Neural progenitor cell (in vitro differentiated cells): ENCODE measurements around the gene R3HDM2. TPM values are rescaled to one million over a fixed set of nuclear protein-coding genes. Genes with fewer than 3 reads are reported as not detected.

Experiments used
- DNase-seq: peaks from one replicate; pipeline ENCODE4 v3.0.0-alpha.2; 2016; ENCODE audit warnings: low spot score
- H2AFZ ChIP-seq: fragments of 200-600 bp; sonication (generic); replicated peaks from 2 replicates; pipeline ENCODE4 v1.6.1; 2016; ENCODE audit warnings: antibody characterized with exemption
- H3F3A ChIP-seq: fragments of 200-600 bp; sonication (generic); 2 replicates; pipeline ENCODE4 v1.6.1; 2016; ENCODE audit warnings: antibody characterized with exemption, low read depth
- H3K27ac ChIP-seq: fragments of 200-600 bp; sonication (generic); 2 replicates; pipeline ENCODE4 v1.5.1; 2016; ENCODE audit warnings: mild to moderate bottlenecking
- H3K27me3 ChIP-seq: fragments of 200-600 bp; sonication (generic); 2 replicates; pipeline ENCODE4 v1.6.1; 2016; ENCODE audit warnings: mild to moderate bottlenecking, moderate library complexity
- H3K36me3 ChIP-seq: fragments of 200-600 bp; sonication (generic); 2 replicates; pipeline ENCODE4 v1.5.1; 2016
- H3K4me1 ChIP-seq: fragments of 200-600 bp; sonication (generic); 2 replicates; pipeline ENCODE4 v1.6.1; 2016; ENCODE audit warnings: mixed run types
- H3K4me2 ChIP-seq: fragments of 200-600 bp; sonication (generic); 2 replicates; pipeline ENCODE4 v1.6.1; 2016
- H3K4me3 ChIP-seq: fragments of 200-600 bp; sonication (generic); 2 replicates; pipeline ENCODE4 v1.5.1; 2016
- H3K79me2 ChIP-seq: fragments of 200-600 bp; sonication (generic); 2 replicates; pipeline ENCODE4 v1.6.1; 2016; ENCODE audit warnings: low read depth
- H3K9ac ChIP-seq: fragments of 200-600 bp; sonication (generic); 2 replicates; pipeline ENCODE4 v1.6.1; 2016
- H3K9me3 ChIP-seq: fragments of 200-600 bp; sonication (generic); 2 replicates; pipeline ENCODE4 v1.5.1; 2016; ENCODE audit warnings: low read depth
- H4K20me1 ChIP-seq: fragments of 200-600 bp; sonication (generic); 2 replicates; pipeline ENCODE4 v1.6.1; 2016; ENCODE audit warnings: low read depth
- H3K27ac Mint-ChIP-seq: 3 replicates; pipeline ENCODE4 v1.8.0; 2021; ENCODE audit warnings: mixed read lengths
- H3K27me3 Mint-ChIP-seq: 2 replicates; pipeline ENCODE4 v1.8.0; 2022; ENCODE audit warnings: low read depth, mild to moderate bottlenecking, inconsistent platforms, moderate library complexity, mixed read lengths; ENCODE audit not compliant: insufficient read depth
- H3K36me3 Mint-ChIP-seq: 3 replicates; pipeline ENCODE4 v1.8.0; 2021; ENCODE audit warnings: mixed read lengths
- H3K4me1 Mint-ChIP-seq: 3 replicates; pipeline ENCODE4 v1.8.0; 2021; ENCODE audit warnings: mixed read lengths
- H3K4me3 Mint-ChIP-seq: 3 replicates; pipeline ENCODE4 v1.8.0; 2021; ENCODE audit warnings: mild to moderate bottlenecking, moderate library complexity, mixed read lengths
- H3K9me3 Mint-ChIP-seq: 3 replicates; pipeline ENCODE4 v1.8.0; 2020; ENCODE audit warnings: mixed read lengths
- CTCF ChIP-seq: fragments of 200-600 bp; sonication (generic); IDR thresholded peaks from 2 replicates; pipeline ENCODE4 v1.5.1; 2017; ENCODE audit warnings: antibody characterized with exemption, mild to moderate bottlenecking
- EZH2 ChIP-seq: fragments of 200-600 bp; sonication (generic); IDR thresholded peaks from 2 replicates; pipeline ENCODE4 v1.6.1; 2017; ENCODE audit warnings: antibody characterized with exemption, mild to moderate bottlenecking, moderate library complexity
- EZH2phosphoT487 ChIP-seq: fragments of 200-600 bp; sonication (generic); IDR thresholded peaks from 2 replicates; pipeline ENCODE4 v1.6.1; 2017; ENCODE audit warnings: antibody characterized with exemption
- total RNA-seq: library from RNA; depleted of rRNA; stranded (reverse); fragments of >200 nt; gene quantifications from 2 replicates; pipeline ENCODE4 v1.2.3, GENCODE V29; 2015; ENCODE audit warnings: low replicate concordance

Gene R3HDM2
- total RNA-seq, 1 donor from 2014 or later = 40.0 TPM

- H3K36me3 ChIP-seq = no peaks in the 10 kb centered on the region
- peaks cover 36% of the 10 kb centered on the region for H3K27me3 Mint-ChIP-seq
These were observed 47.2 kb upstream of the R3HDM2 start for GRCh38 chr12:57477710-57478681.

GRCh38 chr12:57476993-57477709, 46.3 kb upstream of the R3HDM2 start:
- Histone ChIP-seq H3K9me3 (no peaks in the 10 kb centered on the region), H3K4me1 (peaks cover 11% of the 10 kb centered on the region), H3K4me2 (no peak overlapping the region), H3K79me2 (no peaks in the 10 kb centered on the region), H3K27ac (no peak overlapping the region), H3K36me3 (no peaks in the 10 kb centered on the region), H3K27me3 (peaks cover 100% of the 10 kb centered on the region), H3K4me3 (no peak overlapping the region), H2AFZ (no peak overlapping the region), H3K9ac (no peak overlapping the region), H4K20me1 (peaks cover 2% of the 10 kb centered on the region), H3F3A (peaks cover 3% of the 10 kb centered on the region)
- Mint-ChIP-seq H3K36me3 (no peaks in the 10 kb centered on the region), H3K27me3 (peaks cover 44% of the 10 kb centered on the region), H3K4me1 (peaks cover 2% of the 10 kb centered on the region), H3K9me3 (no peaks in the 10 kb centered on the region), H3K4me3 (no peak overlapping the region), H3K27ac (no peak overlapping the region)
- TF ChIP-seq EZH2phosphoT487 (no peak), EZH2 (no peak), CTCF (no peak)
- no peak for DNase-seq

More at GRCh38 chr12:57477710-57478681, 47.2 kb upstream of the R3HDM2 start:
- TF ChIP-seq CTCF (no peak), EZH2 (no peak), EZH2phosphoT487 (no peak)
- no peaks in the 10 kb centered on the region for H3K9me3 ChIP-seq
- Mint-ChIP-seq H3K36me3 (no peaks in the 10 kb centered on the region), H3K4me3 (no peak overlapping the region), H3K9me3 (no peaks in the 10 kb centered on the region), H3K27ac (no peak overlapping the region), H3K4me1 (peaks cover 2% of the 10 kb centered on the region)
- DNase-seq = no peak
- H3K27ac ChIP-seq = no peak overlapping the region
- no peak overlapping the region for H3K9ac ChIP-seq
- no peak overlapping the region for H3K4me3 ChIP-seq
- H3F3A ChIP-seq = peaks cover 3% of the 10 kb centered on the region
- H3K4me2 ChIP-seq = no peak overlapping the region
- peaks cover 93% of the 10 kb centered on the region for H3K27me3 ChIP-seq
- H3K4me1 ChIP-seq = peaks cover 11% of the 10 kb centered on the region
- H4K20me1 ChIP-seq = peaks cover 2% of the 10 kb centered on the region
- H2AFZ ChIP-seq = no peak overlapping the region
- H3K79me2 ChIP-seq = no peaks in the 10 kb centered on the region

- Mint-ChIP-seq H3K9me3 (no peaks in the 10 kb centered on the region), H3K27ac (no peak overlapping the region), H3K27me3 (peaks cover 46% of the 10 kb centered on the region), H3K4me3 (peak overlapping the region; percentile 22), H3K36me3 (no peaks in the 10 kb centered on the region), H3K4me1 (peaks cover 2% of the 10 kb centered on the region)
- Histone ChIP-seq H3K27me3 (peaks cover 100% of the 10 kb centered on the region), H3K4me3 (peak overlapping the region; percentile 49), H3K27ac (no peak overlapping the region), H3K9me3 (no peaks in the 10 kb centered on the region), H3K4me1 (peaks cover 11% of the 10 kb centered on the region), H3K79me2 (no peaks in the 10 kb centered on the region), H2AFZ (peak overlapping the region; percentile 93), H3K9ac (no peak overlapping the region), H4K20me1 (peaks cover 2% of the 10 kb centered on the region), H3F3A (peaks cover 3% of the 10 kb centered on the region), H3K4me2 (peak overlapping the region; percentile 92), H3K36me3 (no peaks in the 10 kb centered on the region)
- TF ChIP-seq EZH2 (peak; percentile 76), CTCF (peak; percentile 44), EZH2phosphoT487 (peak; percentile 60)
- no peak for DNase-seq
These were observed 45.5 kb upstream of the R3HDM2 start for GRCh38 chr12:57476162-57476992.
